ENCODE measurements around the gene ACMSD.
"Not testable (repeated sequence)": the region's sequence is repeated elsewhere in the genome, so short reads cannot be mapped to it uniquely, and the experiment has no call there.

ACMSD gene

GRCh38 chr2:134800341-134800740 lies 38.1 kb upstream of the ACMSD start:
- no peak overlapping the region for H3K4me3 ChIP-seq (ENCODE audit: control insufficient read depth, low read depth, low read length)
- TF ChIP-seq, protein P1, sequence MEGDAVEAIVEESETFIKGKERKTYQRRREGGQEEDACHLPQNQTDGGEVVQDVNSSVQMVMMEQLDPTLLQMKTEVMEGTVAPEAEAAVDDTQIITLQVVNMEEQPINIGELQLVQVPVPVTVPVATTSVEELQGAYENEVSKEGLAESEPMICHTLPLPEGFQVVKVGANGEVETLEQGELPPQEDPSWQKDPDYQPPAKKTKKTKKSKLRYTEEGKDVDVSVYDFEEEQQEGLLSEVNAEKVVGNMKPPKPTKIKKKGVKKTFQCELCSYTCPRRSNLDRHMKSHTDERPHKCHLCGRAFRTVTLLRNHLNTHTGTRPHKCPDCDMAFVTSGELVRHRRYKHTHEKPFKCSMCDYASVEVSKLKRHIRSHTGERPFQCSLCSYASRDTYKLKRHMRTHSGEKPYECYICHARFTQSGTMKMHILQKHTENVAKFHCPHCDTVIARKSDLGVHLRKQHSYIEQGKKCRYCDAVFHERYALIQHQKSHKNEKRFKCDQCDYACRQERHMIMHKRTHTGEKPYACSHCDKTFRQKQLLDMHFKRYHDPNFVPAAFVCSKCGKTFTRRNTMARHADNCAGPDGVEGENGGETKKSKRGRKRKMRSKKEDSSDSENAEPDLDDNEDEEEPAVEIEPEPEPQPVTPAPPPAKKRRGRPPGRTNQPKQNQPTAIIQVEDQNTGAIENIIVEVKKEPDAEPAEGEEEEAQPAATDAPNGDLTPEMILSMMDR (IDR thresholded peaks at IDR 0.05; ENCODE audit: control insufficient read depth, insufficient read depth, low read depth, low read length, missing control alignments) = no peak
- DNase-seq (ENCODE audit: low read depth) = no peak

DNA sequence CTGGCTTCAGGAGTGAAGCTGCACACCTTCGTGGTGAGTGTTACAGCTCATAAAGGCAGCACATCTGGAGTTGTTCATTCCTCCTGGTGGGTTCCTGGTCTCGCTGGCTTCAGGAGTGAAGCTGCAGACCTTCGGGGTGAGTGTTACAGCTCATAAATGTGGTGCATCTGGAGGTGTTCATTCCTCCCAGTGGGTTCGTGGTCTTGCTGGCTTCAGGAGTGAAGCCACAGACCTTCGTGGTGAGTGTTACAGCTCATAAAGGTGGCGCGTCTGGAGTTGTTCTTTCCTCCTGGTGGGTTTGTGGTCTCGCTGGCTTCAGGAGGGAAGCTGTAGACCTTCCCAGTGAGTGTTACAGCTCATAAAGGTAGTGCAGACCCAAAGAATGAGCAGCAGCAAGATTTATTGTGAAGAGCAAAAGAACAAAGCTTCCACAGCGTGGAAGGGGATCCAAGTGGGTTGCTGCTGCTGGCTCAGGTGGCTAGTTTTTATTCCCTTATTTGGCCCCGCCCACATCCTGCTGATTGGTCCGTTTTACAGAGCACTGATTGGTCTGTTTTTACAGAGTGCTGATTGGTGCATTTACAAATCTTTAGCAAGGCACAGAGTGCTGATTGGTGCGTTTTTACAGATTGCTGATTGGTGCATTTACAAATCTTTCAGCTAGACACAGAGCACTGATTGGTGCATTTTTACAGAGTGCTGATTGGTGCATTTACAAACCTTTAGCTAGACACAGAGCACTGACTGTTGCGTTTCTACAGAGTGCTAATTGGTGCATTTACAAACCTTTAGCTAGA lies 34.6 kb upstream of the ACMSD start:
- not testable (repeated sequence) for DNase-seq (ENCODE audit: low read depth); H3K4me3 ChIP-seq (ENCODE audit: control insufficient read depth, low read depth, low read length)

DNA sequence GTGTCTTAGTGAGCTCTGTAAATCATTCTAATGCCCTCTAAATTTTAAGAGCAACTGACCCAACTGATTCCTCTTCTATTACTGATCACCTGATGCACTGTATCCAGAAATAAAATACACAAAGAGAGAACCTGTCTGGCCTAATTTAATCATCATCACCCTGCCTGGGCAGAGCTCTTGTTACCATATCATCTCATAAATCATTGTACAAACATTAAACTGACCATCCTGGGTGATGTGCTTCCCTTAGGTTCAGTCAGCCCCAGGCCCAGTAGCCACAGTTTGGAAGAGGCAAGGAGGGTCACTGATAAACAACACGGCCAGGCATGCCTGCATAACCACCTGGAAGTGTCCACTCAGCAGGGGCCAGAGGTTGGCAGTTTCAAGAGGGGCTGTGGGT lies 22.7 kb upstream of the ACMSD start:
- TF ChIP-seq, protein P1 (IDR thresholded peaks at IDR 0.05; ENCODE audit: control insufficient read depth, insufficient read depth, low read depth, low read length, missing control alignments) = no peak
- no peak overlapping the region for H3K4me3 ChIP-seq (ENCODE audit: control insufficient read depth, low read depth, low read length)
- no peak for DNase-seq (ENCODE audit: low read depth)

DNA sequence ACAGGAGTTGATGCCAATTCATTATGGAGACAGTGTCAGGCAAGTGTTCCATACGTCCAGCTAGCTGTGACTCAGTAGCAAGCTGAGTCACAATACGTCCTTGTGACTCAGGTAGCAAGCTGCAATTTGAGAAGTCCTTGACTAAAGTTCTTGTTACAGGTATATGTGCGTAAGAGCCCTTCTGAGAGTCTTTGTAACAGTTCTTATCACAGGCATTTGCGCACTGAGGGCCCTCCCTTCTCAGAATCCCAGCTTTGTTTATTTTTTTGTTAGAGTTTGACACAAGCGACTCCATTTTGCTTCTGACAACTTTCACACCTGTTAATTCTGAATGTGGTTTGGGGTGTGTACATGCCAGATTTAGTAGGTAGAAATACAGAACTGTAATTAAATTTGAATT lies 20.1 kb upstream of the ACMSD start:
- TF ChIP-seq, protein P1 (IDR thresholded peaks at IDR 0.05; ENCODE audit: control insufficient read depth, insufficient read depth, low read depth, low read length, missing control alignments) = no peak
- H3K4me3 ChIP-seq (ENCODE audit: control insufficient read depth, low read depth, low read length) = no peak overlapping the region

GRCh38 chr2:134819334-134819733 lies 19.1 kb upstream of the ACMSD start:
- TF ChIP-seq, protein P1 (IDR thresholded peaks at IDR 0.05; ENCODE audit: control insufficient read depth, insufficient read depth, low read depth, low read length, missing control alignments) = no peak
- no peak overlapping the region for H3K4me3 ChIP-seq (ENCODE audit: control insufficient read depth, low read depth, low read length)
- DNase-seq (ENCODE audit: low read depth) = peak; percentile 11

More for the DNA sequence above, 20.1 kb upstream of the ACMSD start:
- DNase-seq (ENCODE audit: low read depth) = no peak

GRCh38 chr2:134823431-134823830 lies 15.0 kb upstream of the ACMSD start:
- no peak overlapping the region for H3K4me3 ChIP-seq (ENCODE audit: control insufficient read depth, low read depth, low read length)
- no peak for DNase-seq (ENCODE audit: low read depth)
- TF ChIP-seq, protein P1 (IDR thresholded peaks at IDR 0.05; ENCODE audit: control insufficient read depth, insufficient read depth, low read depth, low read length, missing control alignments) = no peak

DNA sequence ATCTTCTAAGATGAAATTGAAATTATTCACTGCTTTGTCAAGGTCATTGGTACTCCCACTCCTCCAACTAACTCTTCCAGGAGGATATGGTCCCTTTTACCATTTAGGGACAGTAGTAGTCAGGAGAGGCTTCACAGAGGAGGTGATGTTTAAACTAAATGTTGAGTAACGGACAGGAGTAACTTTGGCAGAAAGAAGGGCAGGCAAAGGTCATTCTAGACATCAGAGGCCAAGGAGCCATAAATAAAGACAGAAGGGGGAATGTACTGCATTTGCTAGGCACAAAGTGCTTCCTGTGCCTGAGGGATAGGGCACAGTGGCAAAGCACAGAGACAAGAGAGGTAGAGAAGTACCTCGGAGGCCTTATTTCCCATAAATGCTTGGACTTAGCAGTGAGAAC lies 14.6 kb upstream of the ACMSD start:
- TF ChIP-seq, protein P1 (IDR thresholded peaks at IDR 0.05; ENCODE audit: control insufficient read depth, insufficient read depth, low read depth, low read length, missing control alignments) = no peak
- no peak for DNase-seq (ENCODE audit: low read depth)
- no peak overlapping the region for H3K4me3 ChIP-seq (ENCODE audit: control insufficient read depth, low read depth, low read length)

DNA sequence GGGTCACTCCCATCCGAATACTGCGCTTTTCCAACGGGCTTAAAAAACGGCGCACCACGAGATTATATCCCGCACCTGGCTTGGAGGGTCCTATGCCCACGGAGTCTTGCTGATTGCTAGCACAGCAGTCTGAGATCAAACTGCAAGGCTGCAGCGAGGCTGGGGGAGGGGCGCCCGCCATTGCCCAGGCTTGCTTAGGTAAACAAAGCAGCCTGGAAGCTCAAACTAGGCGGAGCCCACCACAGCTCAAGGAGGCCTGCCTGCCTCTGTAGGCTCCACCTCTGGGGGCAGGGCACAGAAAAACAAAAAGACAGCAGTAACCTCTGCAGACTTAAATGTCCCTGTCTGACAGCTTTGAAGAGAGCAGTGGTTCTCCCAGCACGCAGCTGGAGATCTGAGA lies 12.7 kb upstream of the ACMSD start:
- DNase-seq (ENCODE audit: low read depth) = not testable (repeated sequence)

More for the DNA sequence above, 12.7 kb upstream of the ACMSD start:
- not testable (repeated sequence) for H3K4me3 ChIP-seq (ENCODE audit: control insufficient read depth, low read depth, low read length)

Data from AG09309 (cell line).